ENCODE measurements around the gene LSM14B.

The LSM14B gene

GRCh38 chr20:62162765-62163484 lies 40.6 kb downstream of the LSM14B start:
- no peak for ATAC-seq
- TF ChIP-seq CSDC2 (CRISPR knock-in tag; IDR thresholded peaks at IDR 0.05): no peak
- no peak for TF ChIP-seq PPARA (CRISPR knock-in tag; IDR thresholded peaks at IDR 0.05; ENCODE audit: borderline replicate concordance)
- no peak for TF ChIP-seq POU6F1 (CRISPR knock-in tag; IDR thresholded peaks at IDR 0.05; ENCODE audit: borderline replicate concordance, low read depth)
- TF ChIP-seq OSR1 (CRISPR knock-in tag; IDR thresholded peaks at IDR 0.05): no peak
- TF ChIP-seq, protein P1, sequence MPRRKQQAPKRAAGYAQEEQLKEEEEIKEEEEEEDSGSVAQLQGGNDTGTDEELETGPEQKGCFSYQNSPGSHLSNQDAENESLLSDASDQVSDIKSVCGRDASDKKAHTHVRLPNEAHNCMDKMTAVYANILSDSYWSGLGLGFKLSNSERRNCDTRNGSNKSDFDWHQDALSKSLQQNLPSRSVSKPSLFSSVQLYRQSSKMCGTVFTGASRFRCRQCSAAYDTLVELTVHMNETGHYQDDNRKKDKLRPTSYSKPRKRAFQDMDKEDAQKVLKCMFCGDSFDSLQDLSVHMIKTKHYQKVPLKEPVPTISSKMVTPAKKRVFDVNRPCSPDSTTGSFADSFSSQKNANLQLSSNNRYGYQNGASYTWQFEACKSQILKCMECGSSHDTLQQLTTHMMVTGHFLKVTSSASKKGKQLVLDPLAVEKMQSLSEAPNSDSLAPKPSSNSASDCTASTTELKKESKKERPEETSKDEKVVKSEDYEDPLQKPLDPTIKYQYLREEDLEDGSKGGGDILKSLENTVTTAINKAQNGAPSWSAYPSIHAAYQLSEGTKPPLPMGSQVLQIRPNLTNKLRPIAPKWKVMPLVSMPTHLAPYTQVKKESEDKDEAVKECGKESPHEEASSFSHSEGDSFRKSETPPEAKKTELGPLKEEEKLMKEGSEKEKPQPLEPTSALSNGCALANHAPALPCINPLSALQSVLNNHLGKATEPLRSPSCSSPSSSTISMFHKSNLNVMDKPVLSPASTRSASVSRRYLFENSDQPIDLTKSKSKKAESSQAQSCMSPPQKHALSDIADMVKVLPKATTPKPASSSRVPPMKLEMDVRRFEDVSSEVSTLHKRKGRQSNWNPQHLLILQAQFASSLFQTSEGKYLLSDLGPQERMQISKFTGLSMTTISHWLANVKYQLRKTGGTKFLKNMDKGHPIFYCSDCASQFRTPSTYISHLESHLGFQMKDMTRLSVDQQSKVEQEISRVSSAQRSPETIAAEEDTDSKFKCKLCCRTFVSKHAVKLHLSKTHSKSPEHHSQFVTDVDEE (CRISPR knock-in tag; IDR thresholded peaks at IDR 0.05): no peak
- TF ChIP-seq RARB (CRISPR knock-in tag; IDR thresholded peaks at IDR 0.05): no peak
- TF ChIP-seq ZNF70 (CRISPR knock-in tag; IDR thresholded peaks at IDR 0.05): no peak
- TF ChIP-seq ZFP30 (CRISPR knock-in tag; IDR thresholded peaks at IDR 0.05): no peak
- no peak for TF ChIP-seq TOX (CRISPR knock-in tag; IDR thresholded peaks at IDR 0.05; ENCODE audit: borderline replicate concordance)
- TF ChIP-seq, protein P2, sequence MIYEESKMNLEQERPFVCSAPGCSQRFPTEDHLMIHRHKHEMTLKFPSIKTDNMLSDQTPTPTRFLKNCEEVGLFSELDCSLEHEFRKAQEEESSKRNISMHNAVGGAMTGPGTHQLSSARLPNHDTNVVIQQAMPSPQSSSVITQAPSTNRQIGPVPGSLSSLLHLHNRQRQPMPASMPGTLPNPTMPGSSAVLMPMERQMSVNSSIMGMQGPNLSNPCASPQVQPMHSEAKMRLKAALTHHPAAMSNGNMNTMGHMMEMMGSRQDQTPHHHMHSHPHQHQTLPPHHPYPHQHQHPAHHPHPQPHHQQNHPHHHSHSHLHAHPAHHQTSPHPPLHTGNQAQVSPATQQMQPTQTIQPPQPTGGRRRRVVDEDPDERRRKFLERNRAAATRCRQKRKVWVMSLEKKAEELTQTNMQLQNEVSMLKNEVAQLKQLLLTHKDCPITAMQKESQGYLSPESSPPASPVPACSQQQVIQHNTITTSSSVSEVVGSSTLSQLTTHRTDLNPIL (CRISPR knock-in tag; IDR thresholded peaks at IDR 0.05; ENCODE audit: low read depth): no peak
- TF ChIP-seq ZNF565 (CRISPR knock-in tag; conservative IDR thresholded peaks at IDR 0.05; ENCODE audit: low read depth): no peak
- no peak for TF ChIP-seq ZC3H10 (CRISPR knock-in tag; IDR thresholded peaks at IDR 0.05)
- no peak for TF ChIP-seq ZNF8 (CRISPR knock-in tag; IDR thresholded peaks at IDR 0.05)
- TF ChIP-seq TCF4 (CRISPR knock-in tag; IDR thresholded peaks at IDR 0.05; ENCODE audit: borderline replicate concordance): no peak
- no peak for TF ChIP-seq PATZ1 (CRISPR knock-in tag; IDR thresholded peaks at IDR 0.05; ENCODE audit: borderline replicate concordance)
- no peak for TF ChIP-seq ESRRG (CRISPR knock-in tag; IDR thresholded peaks at IDR 0.05)

DNA sequence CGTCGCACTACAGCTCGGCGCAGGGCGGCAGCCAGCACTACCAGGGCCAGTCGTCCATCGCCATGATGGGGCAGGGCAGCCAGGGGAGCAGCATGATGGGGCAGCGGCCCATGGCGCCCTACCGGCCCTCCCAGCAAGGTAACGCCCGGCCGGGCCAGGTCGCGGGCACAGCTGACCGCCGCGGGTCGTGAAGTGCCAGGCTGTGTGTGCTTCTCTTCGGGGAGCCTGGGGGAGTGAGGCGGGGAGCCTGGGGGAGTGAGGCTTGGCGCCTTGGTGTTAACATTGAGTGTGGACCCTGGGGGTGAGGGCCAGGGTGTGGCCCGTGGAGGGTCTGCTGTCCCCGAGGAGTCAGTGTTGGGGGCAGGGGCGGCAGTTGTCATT lies 41.2 kb downstream of the LSM14B start:
- TF ChIP-seq TCF4 (CRISPR knock-in tag; IDR thresholded peaks at IDR 0.05; ENCODE audit: borderline replicate concordance) (no peak), GLIS3 (CRISPR knock-in tag; IDR thresholded peaks at IDR 0.05) (no peak), SNAI2 (CRISPR knock-in tag; IDR thresholded peaks at IDR 0.05) (no peak), POU6F1 (CRISPR knock-in tag; IDR thresholded peaks at IDR 0.05; ENCODE audit: borderline replicate concordance, low read depth) (no peak), TOX (CRISPR knock-in tag; IDR thresholded peaks at IDR 0.05; ENCODE audit: borderline replicate concordance) (no peak)
- TF ChIP-seq, protein P3, sequence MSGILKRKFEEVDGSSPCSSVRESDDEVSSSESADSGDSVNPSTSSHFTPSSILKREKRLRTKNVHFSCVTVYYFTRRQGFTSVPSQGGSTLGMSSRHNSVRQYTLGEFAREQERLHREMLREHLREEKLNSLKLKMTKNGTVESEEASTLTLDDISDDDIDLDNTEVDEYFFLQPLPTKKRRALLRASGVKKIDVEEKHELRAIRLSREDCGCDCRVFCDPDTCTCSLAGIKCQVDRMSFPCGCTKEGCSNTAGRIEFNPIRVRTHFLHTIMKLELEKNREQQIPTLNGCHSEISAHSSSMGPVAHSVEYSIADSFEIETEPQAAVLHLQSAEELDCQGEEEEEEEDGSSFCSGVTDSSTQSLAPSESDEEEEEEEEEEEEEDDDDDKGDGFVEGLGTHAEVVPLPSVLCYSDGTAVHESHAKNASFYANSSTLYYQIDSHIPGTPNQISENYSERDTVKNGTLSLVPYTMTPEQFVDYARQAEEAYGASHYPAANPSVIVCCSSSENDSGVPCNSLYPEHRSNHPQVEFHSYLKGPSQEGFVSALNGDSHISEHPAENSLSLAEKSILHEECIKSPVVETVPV (CRISPR knock-in tag; IDR thresholded peaks at IDR 0.05): no peak
- ATAC-seq: no peak

Data from SK-N-SH treated with all-trans-retinoic acid at 6 μM for 48 hours (cell line).